Fibroblast of villous mesenchyme (primary cell): Measurements from ENCODE around the gene MTOR. TPM values are rescaled to one million over a fixed set of nuclear protein-coding genes. Genes with fewer than 3 reads are reported as not detected.
A peak's percentile ranks its signal among the peaks of the same experiment; 100 is the strongest.
"Not testable (repeated sequence)": the region's sequence is repeated elsewhere in the genome, so short reads cannot be mapped to it uniquely, and the experiment has no call there.

ENCODE experiments used
- DNase-seq: peaks from one replicate; pipeline ENCODE4 v3.0.0-alpha.2; 2010; ENCODE audit warnings: low read depth
- H3K4me3 ChIP-seq: 2 replicates; pipeline ENCODE4 v1.5.1; 2011; ENCODE audit warnings: low read depth, mild to moderate bottlenecking, low read length
- CTCF ChIP-seq: IDR thresholded peaks from 2 replicates; pipeline ENCODE4 v1.5.1; 2012; ENCODE audit warnings: low read depth, mild to moderate bottlenecking, low read length; ENCODE audit not compliant: insufficient read depth
- total RNA-seq: library from RNA; depleted of rRNA; stranded (reverse); fragments of >200 nt; gene quantifications from 2 replicates; pipeline ENCODE4 v1.2.3, GENCODE V29; 2012

MTOR gene
- total RNA-seq, result 41.6 and 47.5 TPM in 2 replicates

GRCh38 chr1:11262171-11263049 lies at the start of gene MTOR:
TSS of gene MTOR (minus strand) at chr1:11262551. CDS start at chr1:11259409, 3,142 bp downstream.
- peak; percentile 100 for DNase-seq
- peak within 1 kb of the TSS; percentile 85 for H3K4me3 ChIP-seq
- TF ChIP-seq CTCF, result no peak

- no peak for DNase-seq
- no peak for TF ChIP-seq CTCF
- H3K4me3 ChIP-seq, result no peak overlapping the region
Observed at GRCh38 chr1:11309385-11309784, 47.0 kb upstream of the MTOR start.

GRCh38 chr1:11308699-11309224 lies 46.4 kb upstream of the MTOR start:
- DNase-seq, result no peak
- no peak for TF ChIP-seq CTCF
- H3K4me3 ChIP-seq, result no peak overlapping the region

- no peak for DNase-seq
- no peak for TF ChIP-seq CTCF
- no peak overlapping the region for H3K4me3 ChIP-seq
Observed at GRCh38 chr1:11307852-11308251, 45.5 kb upstream of the MTOR start.

- not testable (repeated sequence) for DNase-seq, H3K4me3 ChIP-seq
Observed at GRCh38 chr1:11305516-11305915, 43.2 kb upstream of the MTOR start.

- no peak for DNase-seq
- no peak for TF ChIP-seq CTCF
- no peak overlapping the region for H3K4me3 ChIP-seq
Observed at GRCh38 chr1:11302366-11302765, 40.0 kb upstream of the MTOR start.

- no peak for TF ChIP-seq CTCF
- H3K4me3 ChIP-seq, result no peak overlapping the region
- no peak for DNase-seq
Observed at GRCh38 chr1:11301601-11302000, 39.2 kb upstream of the MTOR start.
